Measurements from ENCODE around the gene IL6. TPM values are rescaled to one million over a fixed set of nuclear protein-coding genes. Genes with fewer than 3 reads are reported as not detected.
"Not testable (repeated sequence)": the region's sequence is repeated elsewhere in the genome, so short reads cannot be mapped to it uniquely, and the experiment has no call there.

IL6 gene
- polyA plus RNA-seq = not detected in 2 replicates
- not detected in 2 replicates for polyA minus RNA-seq

- H3K27ac ChIP-seq (ENCODE audit: low read length) = no peak within 1 kb of the TSS
- H3K4me3 ChIP-seq (ENCODE audit: low read length) = no peak within 1 kb of the TSS
- H2AFZ ChIP-seq (ENCODE audit: low read depth, low read length) = no peak within 1 kb of the TSS
- H3K9me2 ChIP-seq (ENCODE audit: insufficient read depth, low read length) = no peaks in the 10 kb centered on the region
- no peak for TF ChIP-seq EP300 (conservative IDR thresholded peaks at IDR 0.05; ENCODE audit: poor library complexity, severe bottlenecking)
- no peak for TF ChIP-seq POLR2AphosphoS5 (IDR thresholded peaks at IDR 0.05)
- TF ChIP-seq RAD21 (conservative IDR thresholded peaks at IDR 0.05) = no peak
- TF ChIP-seq SMC3 (conservative IDR thresholded peaks at IDR 0.05; ENCODE audit: poor library complexity) = no peak
- TF ChIP-seq CTCF (IDR thresholded peaks at IDR 0.05; ENCODE audit: poor library complexity, severe bottlenecking) = no peak
- TF ChIP-seq EZH2 (IDR thresholded peaks at IDR 0.05; ENCODE audit: borderline replicate concordance, insufficient read depth, low read length, poor library complexity, severe bottlenecking) = no peak
- no peak for TF ChIP-seq MXI1 (conservative IDR thresholded peaks at IDR 0.05; ENCODE audit: poor library complexity, severe bottlenecking)
- no peaks in the 10 kb centered on the region for H4K20me1 ChIP-seq (ENCODE audit: insufficient read depth)
- H3F3A ChIP-seq (ENCODE audit: insufficient read depth, low read length, poor library complexity, severe bottlenecking) = no peaks in the 10 kb centered on the region
- H3K79me2 ChIP-seq (replicated peaks; ENCODE audit: insufficient read depth, low read length) = no peaks in the 10 kb centered on the region
- no peaks in the 10 kb centered on the region for H3K9me3 ChIP-seq (ENCODE audit: low read length)
- H3K36me3 ChIP-seq (ENCODE audit: insufficient read depth, low read length) = no peaks in the 10 kb centered on the region
- H3K4me2 ChIP-seq (ENCODE audit: low read length) = no peak within 1 kb of the TSS
- H3K9ac ChIP-seq (ENCODE audit: low read length) = no peak within 1 kb of the TSS
- no peaks in the 10 kb centered on the region for H3K27me3 ChIP-seq (ENCODE audit: insufficient read depth, low read depth, low read length)
These were observed at the start of gene IL6 for GRCh38 chr7:22726907-22727713. IL6 (plus strand) TSS chr7:22727200; CDS start chr7:22727263, 63 bp downstream.

GRCh38 chr7:22677263-22677662 lies 49.7 kb upstream of the IL6 start:
- not testable (repeated sequence) for H3K4me3 ChIP-seq (ENCODE audit: low read length); H3K9me2 ChIP-seq (ENCODE audit: insufficient read depth, low read length); H3K79me2 ChIP-seq (replicated peaks; ENCODE audit: insufficient read depth, low read length); H3K36me3 ChIP-seq (ENCODE audit: insufficient read depth, low read length); H3K4me2 ChIP-seq (ENCODE audit: low read length); H3K27ac ChIP-seq (ENCODE audit: low read length); H3F3A ChIP-seq (ENCODE audit: insufficient read depth, low read length, poor library complexity, severe bottlenecking); H2AFZ ChIP-seq (ENCODE audit: low read depth, low read length); H4K20me1 ChIP-seq (ENCODE audit: insufficient read depth); H3K9ac ChIP-seq (ENCODE audit: low read length); H3K27me3 ChIP-seq (ENCODE audit: insufficient read depth, low read depth, low read length); H3K9me3 ChIP-seq (ENCODE audit: low read length)

DNA sequence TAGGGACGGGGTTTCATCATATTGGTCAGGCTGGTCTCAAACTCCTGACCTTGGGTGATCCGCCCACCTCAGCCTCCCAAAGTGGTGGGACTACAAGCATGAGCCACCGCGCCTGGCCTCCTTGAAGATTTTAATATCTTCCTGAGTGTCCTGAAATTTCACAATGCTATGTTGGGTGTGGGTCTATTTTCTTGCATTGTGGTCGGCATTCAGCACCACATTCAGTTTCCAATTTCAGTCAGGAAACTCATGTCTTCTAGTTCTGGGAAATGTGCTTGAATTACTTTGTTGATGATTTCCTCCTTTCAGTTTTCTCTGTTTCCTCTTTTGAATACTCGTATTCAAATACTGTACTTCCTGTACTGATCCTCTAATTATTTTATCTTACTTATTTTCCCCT lies 49.3 kb upstream of the IL6 start:
- Histone ChIP-seq H3K27ac (ENCODE audit: low read length) (no peak overlapping the region), H2AFZ (ENCODE audit: low read depth, low read length) (no peak overlapping the region), H3K4me2 (ENCODE audit: low read length) (no peak overlapping the region), H3K36me3 (ENCODE audit: insufficient read depth, low read length) (no peaks in the 10 kb centered on the region), H3K9ac (ENCODE audit: low read length) (no peak overlapping the region), H3F3A (ENCODE audit: insufficient read depth, low read length, poor library complexity, severe bottlenecking) (no peaks in the 10 kb centered on the region), H3K27me3 (ENCODE audit: insufficient read depth, low read depth, low read length) (no peaks in the 10 kb centered on the region), H3K9me3 (ENCODE audit: low read length) (no peaks in the 10 kb centered on the region), H4K20me1 (ENCODE audit: insufficient read depth) (no peaks in the 10 kb centered on the region), H3K79me2 (replicated peaks; ENCODE audit: insufficient read depth, low read length) (no peaks in the 10 kb centered on the region), H3K4me3 (ENCODE audit: low read length) (no peak overlapping the region), H3K9me2 (ENCODE audit: insufficient read depth, low read length) (no peaks in the 10 kb centered on the region)
- TF ChIP-seq SMC3 (conservative IDR thresholded peaks at IDR 0.05; ENCODE audit: poor library complexity) = no peak
- TF ChIP-seq CTCF (IDR thresholded peaks at IDR 0.05; ENCODE audit: poor library complexity, severe bottlenecking) = no peak
- TF ChIP-seq TAF1 (IDR thresholded peaks at IDR 0.05; ENCODE audit: low read depth) = no peak
- TF ChIP-seq MXI1 (conservative IDR thresholded peaks at IDR 0.05; ENCODE audit: poor library complexity, severe bottlenecking) = no peak
- TF ChIP-seq EP300 (conservative IDR thresholded peaks at IDR 0.05; ENCODE audit: poor library complexity, severe bottlenecking) = no peak
- no peak for TF ChIP-seq RAD21 (conservative IDR thresholded peaks at IDR 0.05)
- no peak for TF ChIP-seq EZH2 (IDR thresholded peaks at IDR 0.05; ENCODE audit: borderline replicate concordance, insufficient read depth, low read length, poor library complexity, severe bottlenecking)
- TF ChIP-seq, protein P1, sequence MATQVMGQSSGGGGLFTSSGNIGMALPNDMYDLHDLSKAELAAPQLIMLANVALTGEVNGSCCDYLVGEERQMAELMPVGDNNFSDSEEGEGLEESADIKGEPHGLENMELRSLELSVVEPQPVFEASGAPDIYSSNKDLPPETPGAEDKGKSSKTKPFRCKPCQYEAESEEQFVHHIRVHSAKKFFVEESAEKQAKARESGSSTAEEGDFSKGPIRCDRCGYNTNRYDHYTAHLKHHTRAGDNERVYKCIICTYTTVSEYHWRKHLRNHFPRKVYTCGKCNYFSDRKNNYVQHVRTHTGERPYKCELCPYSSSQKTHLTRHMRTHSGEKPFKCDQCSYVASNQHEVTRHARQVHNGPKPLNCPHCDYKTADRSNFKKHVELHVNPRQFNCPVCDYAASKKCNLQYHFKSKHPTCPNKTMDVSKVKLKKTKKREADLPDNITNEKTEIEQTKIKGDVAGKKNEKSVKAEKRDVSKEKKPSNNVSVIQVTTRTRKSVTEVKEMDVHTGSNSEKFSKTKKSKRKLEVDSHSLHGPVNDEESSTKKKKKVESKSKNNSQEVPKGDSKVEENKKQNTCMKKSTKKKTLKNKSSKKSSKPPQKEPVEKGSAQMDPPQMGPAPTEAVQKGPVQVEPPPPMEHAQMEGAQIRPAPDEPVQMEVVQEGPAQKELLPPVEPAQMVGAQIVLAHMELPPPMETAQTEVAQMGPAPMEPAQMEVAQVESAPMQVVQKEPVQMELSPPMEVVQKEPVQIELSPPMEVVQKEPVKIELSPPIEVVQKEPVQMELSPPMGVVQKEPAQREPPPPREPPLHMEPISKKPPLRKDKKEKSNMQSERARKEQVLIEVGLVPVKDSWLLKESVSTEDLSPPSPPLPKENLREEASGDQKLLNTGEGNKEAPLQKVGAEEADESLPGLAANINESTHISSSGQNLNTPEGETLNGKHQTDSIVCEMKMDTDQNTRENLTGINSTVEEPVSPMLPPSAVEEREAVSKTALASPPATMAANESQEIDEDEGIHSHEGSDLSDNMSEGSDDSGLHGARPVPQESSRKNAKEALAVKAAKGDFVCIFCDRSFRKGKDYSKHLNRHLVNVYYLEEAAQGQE (IDR thresholded peaks at IDR 0.05; ENCODE audit: borderline replicate concordance) = no peak
- TF ChIP-seq POLR2AphosphoS5 (IDR thresholded peaks at IDR 0.05) = no peak

Measured in neural cell (in vitro differentiated cells).